ENCODE results near the gene SLC2A4RG.

DNA sequence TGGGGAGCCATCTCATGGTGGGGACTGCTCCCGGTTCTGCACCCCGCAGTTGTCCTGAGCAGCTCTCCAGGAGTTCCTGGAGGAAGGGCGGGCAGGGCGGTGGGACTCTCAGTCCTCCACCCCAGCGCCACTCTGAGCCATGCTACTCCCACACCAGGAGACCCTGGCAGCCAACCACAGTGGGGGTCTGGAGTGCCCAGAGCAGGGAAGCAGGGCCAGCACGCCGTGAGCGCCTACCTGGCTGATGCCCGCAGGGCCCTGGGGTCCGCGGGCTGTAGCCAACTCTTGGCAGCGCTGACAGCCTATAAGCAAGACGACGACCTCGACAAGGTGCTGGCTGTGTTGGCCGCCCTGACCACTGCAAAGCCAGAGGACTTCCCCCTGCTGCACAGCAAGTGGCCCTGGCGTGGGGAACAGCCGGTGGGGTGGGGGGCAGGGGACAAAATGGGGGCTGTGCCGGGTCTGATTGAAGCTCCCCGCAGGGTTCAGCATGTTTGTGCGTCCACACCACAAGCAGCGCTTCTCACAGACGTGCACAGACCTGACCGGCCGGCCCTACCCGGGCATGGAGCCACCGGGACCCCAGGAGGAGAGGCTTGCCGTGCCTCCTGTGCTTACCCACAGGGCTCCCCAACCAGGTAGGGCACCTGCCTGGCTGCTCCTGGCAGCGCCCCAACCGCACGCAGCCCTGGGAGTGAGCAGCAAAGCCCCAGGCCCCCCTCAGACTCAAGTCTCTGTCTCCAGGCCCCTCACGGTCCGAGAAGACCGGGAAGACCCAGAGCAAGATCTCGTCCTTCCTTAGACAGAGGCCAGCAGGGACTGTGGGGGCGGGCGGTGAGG lies 44.8 kb upstream of the SLC2A4RG start:
- TF ChIP-seq, protein P1, sequence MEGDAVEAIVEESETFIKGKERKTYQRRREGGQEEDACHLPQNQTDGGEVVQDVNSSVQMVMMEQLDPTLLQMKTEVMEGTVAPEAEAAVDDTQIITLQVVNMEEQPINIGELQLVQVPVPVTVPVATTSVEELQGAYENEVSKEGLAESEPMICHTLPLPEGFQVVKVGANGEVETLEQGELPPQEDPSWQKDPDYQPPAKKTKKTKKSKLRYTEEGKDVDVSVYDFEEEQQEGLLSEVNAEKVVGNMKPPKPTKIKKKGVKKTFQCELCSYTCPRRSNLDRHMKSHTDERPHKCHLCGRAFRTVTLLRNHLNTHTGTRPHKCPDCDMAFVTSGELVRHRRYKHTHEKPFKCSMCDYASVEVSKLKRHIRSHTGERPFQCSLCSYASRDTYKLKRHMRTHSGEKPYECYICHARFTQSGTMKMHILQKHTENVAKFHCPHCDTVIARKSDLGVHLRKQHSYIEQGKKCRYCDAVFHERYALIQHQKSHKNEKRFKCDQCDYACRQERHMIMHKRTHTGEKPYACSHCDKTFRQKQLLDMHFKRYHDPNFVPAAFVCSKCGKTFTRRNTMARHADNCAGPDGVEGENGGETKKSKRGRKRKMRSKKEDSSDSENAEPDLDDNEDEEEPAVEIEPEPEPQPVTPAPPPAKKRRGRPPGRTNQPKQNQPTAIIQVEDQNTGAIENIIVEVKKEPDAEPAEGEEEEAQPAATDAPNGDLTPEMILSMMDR (IDR thresholded peaks at IDR 0.05 in 8 of 11, conservative IDR thresholded peaks at IDR 0.05 in 3 of 11), result no peak
- no peak for TF ChIP-seq POLR2A (IDR thresholded peaks at IDR 0.05)

Measured in spleen (tissue), 7 donors.